ENCODE measurements around the gene EPHA8.

Gene EPHA8

GRCh38 chr1:22611530-22611947, 48.2 kb downstream of the EPHA8 start:
- Histone ChIP-seq H3K9ac (ENCODE audit: low read depth, low read length) (no peak overlapping the region), H3K4me3 (ENCODE audit: low read length) (no peak overlapping the region), H3K27ac (ENCODE audit: low read depth, low read length) (no peak overlapping the region), H3K4me1 (ENCODE audit: insufficient read depth, low read length) (0 out of 2 replicates have a peak, but pooled peaks cover 3% of the 10 kb centered on the region), H3K27me3 (ENCODE audit: insufficient read depth, low read length) (peaks cover 12% of the 10 kb centered on the region), H3K36me3 (ENCODE audit: insufficient read depth, low read length) (no peaks in the 10 kb centered on the region), H3K9me3 (ENCODE audit: insufficient read depth, low read depth, low read length) (no peaks in the 10 kb centered on the region)
- WGBS = 27% methylated on average over 7 of the region's 7 CpGs

DNA sequence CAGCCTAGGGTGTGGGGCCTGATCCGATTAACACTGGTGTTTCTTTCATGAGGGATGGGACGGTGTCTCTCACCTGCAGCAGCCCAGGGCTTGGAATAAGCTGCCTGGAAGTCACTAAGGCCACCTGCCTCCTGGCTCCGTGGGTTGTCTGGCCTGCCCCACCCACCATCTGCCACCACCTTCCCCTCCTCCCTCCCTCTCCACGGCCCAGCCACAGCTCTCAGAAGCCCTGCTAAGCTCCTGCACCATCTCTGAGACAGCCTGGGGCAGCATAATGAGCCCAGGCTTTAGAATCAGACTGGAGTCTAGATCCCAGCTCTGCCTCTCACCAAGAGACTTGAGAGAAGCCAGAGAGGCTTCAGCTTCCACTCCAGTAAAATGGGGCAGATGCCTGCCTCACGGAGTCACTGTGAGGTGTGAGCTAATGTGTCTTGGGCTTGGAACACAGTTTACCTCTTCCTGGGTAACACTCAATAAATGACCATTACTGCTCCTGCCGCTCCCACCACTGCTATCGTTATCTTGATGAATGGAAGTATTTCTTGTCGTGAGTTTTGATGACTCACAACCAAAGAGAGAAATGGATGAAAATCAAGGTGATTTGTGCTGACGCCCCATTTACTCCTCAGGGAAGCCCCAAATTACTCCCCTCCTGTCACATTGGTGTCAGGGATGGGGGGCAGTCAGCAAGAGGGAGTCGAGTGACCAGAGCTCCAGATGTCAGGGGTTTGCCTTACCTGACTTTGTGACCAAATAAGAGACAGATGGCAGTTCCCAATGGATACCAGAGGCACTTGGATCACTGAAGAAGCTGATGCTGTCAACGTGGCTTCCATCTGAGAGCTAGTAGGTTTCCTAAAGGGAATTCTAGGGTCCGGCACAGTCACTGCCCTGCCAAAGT, 49.6 kb downstream of the EPHA8 start:
- H3K27me3 ChIP-seq (ENCODE audit: insufficient read depth, low read length) = peaks cover 5% of the 10 kb centered on the region; the same call in 1 of the 2 replicates
- no peaks in the 10 kb centered on the region for H3K9me3 ChIP-seq (ENCODE audit: insufficient read depth, low read depth, low read length)
- 0 out of 2 replicates have a peak, but pooled peaks cover 3% of the 10 kb centered on the region for H3K4me1 ChIP-seq (ENCODE audit: insufficient read depth, low read length)
- whole genome bisulfite sequencing = 67% methylated on average over 12 of the region's 12 CpGs
- H3K9ac ChIP-seq (ENCODE audit: low read depth, low read length) = no peak overlapping the region
- no peak overlapping the region for H3K27ac ChIP-seq (ENCODE audit: low read depth, low read length)
- no peak overlapping the region for H3K4me3 ChIP-seq (ENCODE audit: low read length)
- no peaks in the 10 kb centered on the region for H3K36me3 ChIP-seq (ENCODE audit: insufficient read depth, low read length)

DNA sequence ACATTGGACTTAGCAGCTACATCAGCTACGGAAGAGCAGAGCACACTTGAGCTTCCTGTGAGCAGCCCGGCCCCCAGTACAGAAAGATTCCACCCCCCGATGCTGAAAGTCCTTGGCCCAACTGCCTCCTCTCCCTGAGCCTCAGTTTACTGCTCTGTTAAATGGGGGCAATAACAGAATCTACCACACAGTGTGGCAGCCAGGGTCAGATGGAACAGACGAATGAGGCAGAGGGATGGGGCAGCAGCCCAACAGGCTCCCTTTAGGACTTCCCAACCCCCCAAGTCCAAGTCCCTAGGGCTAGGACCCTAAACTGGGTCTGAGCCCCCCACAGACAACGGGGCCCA, 50.3 kb downstream of the EPHA8 start:
- Histone ChIP-seq H3K9ac (ENCODE audit: low read depth, low read length) (no peak overlapping the region), H3K4me1 (ENCODE audit: insufficient read depth, low read length) (0 out of 2 replicates have a peak, but pooled peaks cover 3% of the 10 kb centered on the region), H3K27ac (ENCODE audit: low read depth, low read length) (no peak overlapping the region), H3K36me3 (ENCODE audit: insufficient read depth, low read length) (no peaks in the 10 kb centered on the region), H3K27me3 (ENCODE audit: insufficient read depth, low read length) (no peaks in the 10 kb centered on the region; the same call in 1 of the 2 replicates), H3K9me3 (ENCODE audit: insufficient read depth, low read depth, low read length) (no peaks in the 10 kb centered on the region), H3K4me3 (ENCODE audit: low read length) (no peak overlapping the region)
- 86% methylated on average over 5 of the region's 5 CpGs for WGBS

- Histone ChIP-seq H3K4me3 (ENCODE audit: low read length) (no peak overlapping the region), H3K4me1 (ENCODE audit: insufficient read depth, low read length) (0 out of 2 replicates have a peak, but pooled peaks cover 3% of the 10 kb centered on the region), H3K9me3 (ENCODE audit: insufficient read depth, low read depth, low read length) (no peaks in the 10 kb centered on the region), H3K27ac (ENCODE audit: low read depth, low read length) (no peak overlapping the region), H3K27me3 (ENCODE audit: insufficient read depth, low read length) (no peaks in the 10 kb centered on the region; the same call in 1 of the 2 replicates), H3K9ac (ENCODE audit: low read depth, low read length) (no peak overlapping the region), H3K36me3 (ENCODE audit: insufficient read depth, low read length) (no peaks in the 10 kb centered on the region)
- WGBS = 77% methylated on average over 12 of the region's 12 CpGs
Observed at GRCh38 chr1:22613951-22614350, 50.7 kb downstream of the EPHA8 start.

DNA sequence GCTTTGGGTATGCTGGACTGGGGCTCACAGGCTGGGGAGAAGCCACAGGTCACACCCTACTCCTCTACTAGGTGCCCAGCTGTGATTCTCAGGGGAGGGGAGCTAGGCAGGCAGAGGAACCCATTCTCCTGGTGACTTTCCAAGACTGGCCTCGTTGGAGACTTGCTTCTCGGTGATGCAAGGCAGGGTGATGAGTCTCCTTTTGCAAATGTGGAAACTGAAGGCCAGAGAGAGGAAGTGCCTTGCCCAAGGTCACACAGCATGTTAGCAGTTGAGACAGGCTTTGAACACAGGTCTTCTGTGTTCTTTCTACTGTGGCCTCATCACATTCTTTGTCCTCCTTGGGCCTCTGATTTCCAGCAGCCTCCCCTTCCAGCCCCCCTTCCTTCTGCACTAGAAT, 52.6 kb downstream of the EPHA8 start:
- Histone ChIP-seq H3K27ac (ENCODE audit: low read depth, low read length) (no peak overlapping the region), H3K36me3 (ENCODE audit: insufficient read depth, low read length) (no peaks in the 10 kb centered on the region), H3K27me3 (ENCODE audit: insufficient read depth, low read length) (no peaks in the 10 kb centered on the region), H3K4me3 (ENCODE audit: low read length) (no peak overlapping the region), H3K9ac (ENCODE audit: low read depth, low read length) (no peak overlapping the region), H3K9me3 (ENCODE audit: insufficient read depth, low read depth, low read length) (no peaks in the 10 kb centered on the region), H3K4me1 (ENCODE audit: insufficient read depth, low read length) (no peaks in the 10 kb centered on the region)
- 88% methylated on average over 2 of the region's 2 CpGs for WGBS

DNA sequence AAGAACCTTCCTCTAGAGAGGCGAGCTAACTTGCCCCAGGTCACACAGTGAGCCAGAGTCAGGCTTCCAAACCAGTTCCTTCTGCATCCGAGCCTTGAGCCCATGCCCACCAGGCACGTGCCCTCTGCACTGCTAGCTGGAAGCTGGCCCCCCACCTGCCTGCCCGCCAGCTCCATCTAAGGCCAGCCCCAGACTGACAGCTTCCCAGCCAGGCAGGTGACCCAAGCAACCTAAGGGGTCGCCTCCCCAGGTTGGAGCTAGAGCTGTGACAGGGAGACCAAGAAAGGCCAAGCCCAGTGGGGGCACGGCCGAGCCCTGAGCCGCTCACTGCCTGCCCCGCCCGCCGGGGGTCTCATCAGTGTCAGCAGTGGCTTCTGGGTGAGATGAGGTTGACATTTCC, 53.3 kb downstream of the EPHA8 start:
- H3K9me3 ChIP-seq (ENCODE audit: insufficient read depth, low read depth, low read length) = no peaks in the 10 kb centered on the region
- H3K27ac ChIP-seq (ENCODE audit: low read depth, low read length) = no peak overlapping the region
- no peaks in the 10 kb centered on the region for H3K27me3 ChIP-seq (ENCODE audit: insufficient read depth, low read length)
- no peaks in the 10 kb centered on the region for H3K4me1 ChIP-seq (ENCODE audit: insufficient read depth, low read length)
- no peaks in the 10 kb centered on the region for H3K36me3 ChIP-seq (ENCODE audit: insufficient read depth, low read length)
- H3K4me3 ChIP-seq (ENCODE audit: low read length) = no peak overlapping the region
- no peak overlapping the region for H3K9ac ChIP-seq (ENCODE audit: low read depth, low read length)
- 86% methylated on average over 11 of the region's 11 CpGs for WGBS

GRCh38 chr1:22618056-22618455, 54.8 kb downstream of the EPHA8 start:
- Histone ChIP-seq H3K9me3 (ENCODE audit: insufficient read depth, low read depth, low read length) (no peaks in the 10 kb centered on the region), H3K27me3 (ENCODE audit: insufficient read depth, low read length) (no peaks in the 10 kb centered on the region; the same call in 1 of the 2 replicates), H3K27ac (ENCODE audit: low read depth, low read length) (no peak overlapping the region), H3K9ac (ENCODE audit: low read depth, low read length) (no peak overlapping the region), H3K36me3 (ENCODE audit: insufficient read depth, low read length) (no peaks in the 10 kb centered on the region), H3K4me3 (ENCODE audit: low read length) (no peak overlapping the region), H3K4me1 (ENCODE audit: insufficient read depth, low read length) (no peaks in the 10 kb centered on the region)
- 71% methylated on average over 16 of the region's 16 CpGs for WGBS

DNA sequence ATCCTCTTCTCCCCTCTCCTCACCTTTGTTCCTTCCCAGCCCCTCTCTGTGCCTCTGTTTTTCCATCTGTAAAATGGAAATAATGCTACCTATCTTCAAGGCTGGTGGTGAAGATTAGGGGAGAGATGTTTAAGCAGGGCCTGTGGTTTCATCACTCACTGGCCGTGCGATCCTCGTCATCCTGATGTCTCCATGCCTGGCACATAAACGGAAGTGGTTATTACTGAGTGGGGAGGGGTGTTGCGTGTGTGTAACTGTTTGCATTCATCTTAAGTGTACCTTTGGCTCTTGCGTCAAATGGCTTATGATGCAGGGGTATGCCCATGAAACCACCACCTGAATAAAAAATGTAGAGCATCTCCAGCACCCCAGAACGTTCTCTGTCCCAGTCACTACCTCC, 56.0 kb downstream of the EPHA8 start:
- Histone ChIP-seq H3K27me3 (ENCODE audit: insufficient read depth, low read length) (no peaks in the 10 kb centered on the region; the same call in 1 of the 2 replicates), H3K36me3 (ENCODE audit: insufficient read depth, low read length) (no peaks in the 10 kb centered on the region), H3K4me3 (ENCODE audit: low read length) (no peak overlapping the region), H3K9ac (ENCODE audit: low read depth, low read length) (no peak overlapping the region), H3K9me3 (ENCODE audit: insufficient read depth, low read depth, low read length) (no peaks in the 10 kb centered on the region), H3K4me1 (ENCODE audit: insufficient read depth, low read length) (no peaks in the 10 kb centered on the region), H3K27ac (ENCODE audit: low read depth, low read length) (no peak overlapping the region)
- WGBS = 90% methylated on average over 7 of the region's 7 CpGs

- no peaks in the 10 kb centered on the region for H3K9me3 ChIP-seq (ENCODE audit: insufficient read depth, low read depth, low read length)
- H3K36me3 ChIP-seq (ENCODE audit: insufficient read depth, low read length) = no peaks in the 10 kb centered on the region
- H3K4me1 ChIP-seq (ENCODE audit: insufficient read depth, low read length) = no peaks in the 10 kb centered on the region
- 88% methylated on average over 12 of the region's 12 CpGs for WGBS
- H3K4me3 ChIP-seq (ENCODE audit: low read length) = no peak overlapping the region
- no peak overlapping the region for H3K9ac ChIP-seq (ENCODE audit: low read depth, low read length)
- H3K27ac ChIP-seq (ENCODE audit: low read depth, low read length) = no peak overlapping the region
- no peaks in the 10 kb centered on the region; the same call in 1 of the 2 replicates for H3K27me3 ChIP-seq (ENCODE audit: insufficient read depth, low read length)
Observed at GRCh38 chr1:22619798-22620197, 56.5 kb downstream of the EPHA8 start.

DNA sequence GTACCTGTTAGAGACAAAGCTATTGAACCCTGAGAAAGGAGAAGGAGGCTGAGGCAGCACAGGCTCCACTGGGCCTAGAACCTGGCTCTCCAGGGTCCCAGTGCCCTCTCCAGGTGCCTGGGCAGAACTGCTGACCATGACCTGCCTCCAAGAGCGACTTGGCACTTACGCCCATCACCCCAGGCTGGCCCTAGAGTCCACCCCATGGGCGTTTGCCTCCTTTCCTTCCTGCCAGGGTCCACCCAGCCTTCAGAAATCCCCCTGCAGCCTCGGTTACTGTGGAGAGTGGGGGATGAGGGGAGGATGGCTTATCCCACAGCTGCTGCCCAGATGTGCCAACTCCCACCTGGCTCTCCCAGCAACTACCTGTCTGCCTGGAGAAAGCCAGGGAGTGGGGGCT, 58.5 kb downstream of the EPHA8 start:
- H3K27ac ChIP-seq (ENCODE audit: low read depth, low read length) = no peak overlapping the region
- H3K9ac ChIP-seq (ENCODE audit: low read depth, low read length) = no peak overlapping the region
- H3K27me3 ChIP-seq (ENCODE audit: insufficient read depth, low read length) = peaks cover 2% of the 10 kb centered on the region
- no peaks in the 10 kb centered on the region for H3K9me3 ChIP-seq (ENCODE audit: insufficient read depth, low read depth, low read length)
- 89% methylated on average over 3 of the region's 4 CpGs for WGBS
- H3K36me3 ChIP-seq (ENCODE audit: insufficient read depth, low read length) = no peaks in the 10 kb centered on the region
- peaks cover 5% of the 10 kb centered on the region; the same call in 1 of the 2 replicates for H3K4me1 ChIP-seq (ENCODE audit: insufficient read depth, low read length)
- H3K4me3 ChIP-seq (ENCODE audit: low read length) = no peak overlapping the region

- Histone ChIP-seq H3K9ac (ENCODE audit: low read depth, low read length) (no peak overlapping the region), H3K4me1 (ENCODE audit: insufficient read depth, low read length) (peaks cover 23% of the 10 kb centered on the region), H3K9me3 (ENCODE audit: insufficient read depth, low read depth, low read length) (no peaks in the 10 kb centered on the region), H3K27me3 (ENCODE audit: insufficient read depth, low read length) (peaks cover 2% of the 10 kb centered on the region), H3K36me3 (ENCODE audit: insufficient read depth, low read length) (no peaks in the 10 kb centered on the region), H3K27ac (ENCODE audit: low read depth, low read length) (no peak overlapping the region), H3K4me3 (ENCODE audit: low read length) (no peak overlapping the region)
- WGBS = 41% methylated on average over 9 of the region's 9 CpGs
Observed at GRCh38 chr1:22625262-22625925, 62.1 kb downstream of the EPHA8 start.
